ENCODE results near the gene SORCS2. TPM values are rescaled to one million over a fixed set of nuclear protein-coding genes. Genes with fewer than 3 reads are reported as not detected.

The SORCS2 gene
- total RNA-seq, 1 donor from 2014 or later = 7.2 TPM

- H3K4me3 ChIP-seq = no peak overlapping the region
- H3K27me3 ChIP-seq = no peaks in the 10 kb centered on the region
- ATAC-seq (peak; percentile 83), DNase-seq (no peak)
- intact Hi-C loops (cut with DNase I) = no loop called here
- no peaks in the 10 kb centered on the region for H3K36me3 ChIP-seq
- no peaks in the 10 kb centered on the region for H3K4me1 ChIP-seq
- peaks cover 2% of the 10 kb centered on the region for H3K9me3 ChIP-seq
- H3K27ac ChIP-seq = no peak overlapping the region
- no peak for TF ChIP-seq CTCF (IDR thresholded peaks at IDR 0.05)
These were observed 446.8 kb downstream of the SORCS2 start for GRCh38 chr4:7638984-7639789.

GRCh38 chr4:7640136-7640535 is 447.8 kb downstream of the SORCS2 start:
- peaks cover 8% of the 10 kb centered on the region for H3K9me3 ChIP-seq
- intact Hi-C loops (cut with DNase I) = no loop called here
- no peak overlapping the region for H3K4me3 ChIP-seq
- H3K27ac ChIP-seq = no peak overlapping the region
- H3K27me3 ChIP-seq = no peaks in the 10 kb centered on the region
- no peaks in the 10 kb centered on the region for H3K4me1 ChIP-seq
- no peaks in the 10 kb centered on the region for H3K36me3 ChIP-seq
- DNase-seq (no peak), ATAC-seq (no peak)
- TF ChIP-seq CTCF (IDR thresholded peaks at IDR 0.05) = no peak

GRCh38 chr4:7641712-7642111 is 449.4 kb downstream of the SORCS2 start:
- Histone ChIP-seq H3K27ac (no peak overlapping the region), H3K9me3 (peaks cover 8% of the 10 kb centered on the region), H3K36me3 (no peaks in the 10 kb centered on the region), H3K4me3 (no peak overlapping the region), H3K4me1 (no peaks in the 10 kb centered on the region), H3K27me3 (no peaks in the 10 kb centered on the region)
- intact Hi-C loops (cut with DNase I) = no loop called here
- ATAC-seq (no peak), DNase-seq (no peak)
- no peak for TF ChIP-seq CTCF (IDR thresholded peaks at IDR 0.05)

GRCh38 chr4:7642741-7643458 is 450.6 kb downstream of the SORCS2 start:
- intact Hi-C loops (cut with DNase I) = no loop called here

GRCh38 chr4:7645158-7645557 is 452.8 kb downstream of the SORCS2 start:
- Histone ChIP-seq H3K27me3 (no peaks in the 10 kb centered on the region), H3K4me1 (peaks cover 4% of the 10 kb centered on the region), H3K27ac (no peak overlapping the region), H3K9me3 (peaks cover 8% of the 10 kb centered on the region), H3K36me3 (no peaks in the 10 kb centered on the region), H3K4me3 (no peak overlapping the region)
- intact Hi-C loops (cut with DNase I) = no loop called here
- DNase-seq (no peak), ATAC-seq (no peak)
- no peak for TF ChIP-seq CTCF (IDR thresholded peaks at IDR 0.05)

More at GRCh38 chr4:7642741-7643458, 450.6 kb downstream of the SORCS2 start:
- Histone ChIP-seq H3K27me3 (no peaks in the 10 kb centered on the region), H3K27ac (no peak overlapping the region), H3K9me3 (peaks cover 8% of the 10 kb centered on the region), H3K4me3 (no peak overlapping the region), H3K4me1 (no peaks in the 10 kb centered on the region), H3K36me3 (no peaks in the 10 kb centered on the region)
- ATAC-seq = no peak
- DNase-seq = no peak
- TF ChIP-seq CTCF (IDR thresholded peaks at IDR 0.05) = no peak
